GM18505 (cell line): ENCODE data around the gene LCN12.

Experiments
- ATAC-seq: cut with Tn5 transposase; IDR thresholded peaks from one replicate; pipeline ENCODE4 v1.9.1; 2021; ENCODE audit not compliant: unreplicated experiment
- POLR2A ChIP-seq: IDR thresholded peaks from 4 replicates; pipeline ENCODE4 v1.6.1; 2011; ENCODE audit warnings: borderline replicate concordance; ENCODE audit not compliant: insufficient read depth, insufficient read length; ENCODE audit errors: extremely low read depth

Gene LCN12

GRCh38 chr9:136945333-136946227 is 6.5 kb upstream of the LCN12 start:
- no peak for ATAC-seq
- TF ChIP-seq POLR2A: no peak

GRCh38 chr9:136946228-136947027 is 5.6 kb upstream of the LCN12 start:
- TF ChIP-seq POLR2A: no peak
- ATAC-seq: no peak

GRCh38 chr9:136947028-136947891 is 4.8 kb upstream of the LCN12 start:
- ATAC-seq: no peak
- TF ChIP-seq POLR2A: no peak

GRCh38 chr9:136947955-136948510 is 4.0 kb upstream of the LCN12 start:
- ATAC-seq: no peak
- TF ChIP-seq POLR2A: no peak

- TF ChIP-seq POLR2A: no peak
- no peak for ATAC-seq
Measured at GRCh38 chr9:136949239-136949816, 2.7 kb upstream of the LCN12 start.

- peak; percentile 76 for TF ChIP-seq POLR2A
- peak; percentile 78 for ATAC-seq
Measured at GRCh38 chr9:136949817-136950655, 2.0 kb upstream of the LCN12 start.

GRCh38 chr9:136950656-136951276 is 1.3 kb upstream of the LCN12 start:
- ATAC-seq: no peak
- no peak for TF ChIP-seq POLR2A

GRCh38 chr9:136952321-136952850 is 313 bp downstream of the LCN12 start:
- TF ChIP-seq POLR2A: no peak
- no peak for ATAC-seq

GRCh38 chr9:136952876-136953770 is 1.1 kb downstream of the LCN12 start:
- no peak for ATAC-seq
- no peak for TF ChIP-seq POLR2A

GRCh38 chr9:136953771-136954269 is 1.7 kb downstream of the LCN12 start:
- no peak for TF ChIP-seq POLR2A
- no peak for ATAC-seq
